ENCODE measurements around the gene LRFN3. TPM values are rescaled to one million over a fixed set of nuclear protein-coding genes. Genes with fewer than 3 reads are reported as not detected.
"Not testable (repeated sequence)": the region's sequence is repeated elsewhere in the genome, so short reads cannot be mapped to it uniquely, and the experiment has no call there.

The LRFN3 gene
- polyA plus RNA-seq, 3 donors, result 7.1 to 8.3 (median 7.4) TPM

DNA sequence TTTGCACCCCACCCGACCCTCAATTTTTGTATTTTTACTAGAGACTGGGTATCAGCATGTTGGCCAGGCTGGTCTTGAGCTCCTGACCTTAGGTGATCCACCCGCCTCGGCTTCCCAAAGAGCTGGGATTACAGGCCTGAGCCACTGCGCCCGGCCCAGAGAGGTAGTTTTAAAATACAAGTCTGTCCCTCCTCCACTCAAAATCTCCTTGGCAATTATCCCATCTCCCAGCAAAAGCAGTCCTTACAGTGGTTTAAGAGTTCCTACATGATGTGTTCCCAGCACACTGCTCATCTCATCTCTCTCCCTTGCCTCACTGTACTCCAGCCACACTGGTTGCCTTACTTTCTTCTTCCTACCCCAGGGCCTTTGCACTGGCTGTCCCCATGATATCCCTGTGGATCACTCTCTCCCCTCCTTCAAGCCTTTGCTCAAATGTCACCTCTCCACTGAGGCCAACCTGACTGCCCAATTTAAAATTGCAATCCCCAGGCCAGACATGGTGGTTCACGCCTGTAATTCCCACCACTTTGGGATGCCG lies 24.3 kb downstream of the LRFN3 start:
- DNase-seq (ENCODE audit: low read depth in 3 of 3, low spot score in 2 of 3), result no peak

DNA sequence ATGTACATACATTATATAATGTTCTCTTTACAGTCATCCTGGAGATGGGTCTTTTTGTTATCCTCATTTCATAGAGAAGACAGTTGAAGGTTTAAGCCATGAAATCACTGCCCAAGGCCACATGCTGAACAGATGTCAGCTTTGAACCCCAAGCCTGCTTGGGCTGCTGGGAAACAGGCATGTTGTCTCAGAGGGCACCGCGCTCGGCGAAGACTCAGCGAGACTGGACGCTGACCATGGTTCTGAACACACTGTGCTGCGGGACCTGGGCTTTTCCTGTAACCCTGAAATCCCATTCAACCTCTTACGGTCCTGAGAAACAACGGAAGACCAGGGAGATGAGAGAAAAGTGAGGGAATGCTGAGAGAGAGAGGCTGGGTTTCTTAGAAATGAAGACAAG lies 27.3 kb downstream of the LRFN3 start:
- DNase-seq (ENCODE audit: low read depth in 3 of 3, low spot score in 2 of 3), result peak; percentile 53 to 70 (median 64)

DNA sequence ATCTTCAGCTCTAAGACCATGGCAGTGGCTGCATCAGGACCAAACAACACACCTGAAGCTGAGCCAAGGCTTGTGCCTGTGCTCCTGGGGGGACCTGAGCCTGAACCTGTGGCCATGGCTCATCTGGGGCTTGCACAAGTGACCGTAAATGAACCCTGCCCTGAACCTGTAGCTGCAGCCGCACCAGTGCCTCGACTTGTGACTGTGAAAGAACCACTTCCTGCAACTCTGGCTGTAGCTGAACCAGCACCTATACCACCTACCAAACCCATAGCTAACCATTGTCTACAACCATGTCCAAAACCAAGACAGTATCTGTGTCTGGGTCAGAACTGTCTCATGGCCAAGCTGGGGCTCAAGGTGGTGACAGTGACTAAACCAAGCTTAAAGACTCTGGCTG lies 30.6 kb downstream of the LRFN3 start:
- DNase-seq (ENCODE audit: low read depth in 3 of 3, low spot score in 2 of 3), result no peak

DNA sequence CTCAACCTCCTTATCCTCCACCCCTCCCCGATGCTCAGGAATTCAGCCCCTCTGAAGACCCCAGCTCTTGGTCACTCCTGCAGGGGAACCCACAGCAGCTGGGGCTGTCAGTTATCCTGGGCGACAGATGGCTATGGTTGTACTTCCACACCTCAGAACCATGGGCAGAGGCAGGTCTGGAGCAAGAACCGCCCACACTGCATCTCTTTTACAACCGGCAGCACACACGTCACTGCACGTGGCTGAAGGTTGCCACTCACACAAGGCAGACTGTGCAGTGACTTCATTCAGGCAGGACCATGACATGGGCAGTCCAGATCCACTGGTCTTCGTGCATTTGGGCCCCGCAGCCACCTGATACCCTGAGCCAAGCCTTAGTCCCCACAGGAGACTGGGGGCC lies 37.3 kb downstream of the LRFN3 start:
- no peak for DNase-seq (ENCODE audit: low read depth in 3 of 3, low spot score in 2 of 3)

DNA sequence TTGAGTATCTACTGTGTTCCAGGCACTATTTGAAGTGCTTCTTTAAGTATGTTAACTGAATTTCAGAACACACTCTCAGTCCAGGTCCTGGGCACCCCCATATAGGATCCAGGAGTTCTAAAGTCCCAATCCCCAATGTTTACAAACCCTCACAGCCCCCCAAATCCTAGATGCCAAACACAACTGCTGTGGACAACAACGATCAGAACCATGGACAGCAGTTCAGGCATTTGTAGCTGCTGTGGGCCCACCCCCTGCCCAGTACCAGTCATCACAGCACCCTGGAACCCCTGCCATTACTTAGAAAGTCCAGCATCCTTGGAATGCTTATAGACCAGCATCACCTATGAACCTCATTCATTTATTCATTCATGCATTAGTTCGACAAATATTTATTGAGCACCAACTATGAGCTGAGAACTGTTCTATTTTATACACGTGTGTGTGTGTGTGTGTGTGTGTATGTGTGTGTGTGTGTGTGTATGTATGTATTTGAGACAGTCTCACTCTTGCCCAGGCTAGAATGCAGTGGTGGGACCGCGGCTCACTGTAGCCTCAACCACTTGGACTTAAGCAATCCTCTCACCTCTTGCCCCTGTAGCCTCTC lies 39.5 kb downstream of the LRFN3 start:
- DNase-seq (ENCODE audit: low read depth in 3 of 3, low spot score in 2 of 3), result no peak

DNA sequence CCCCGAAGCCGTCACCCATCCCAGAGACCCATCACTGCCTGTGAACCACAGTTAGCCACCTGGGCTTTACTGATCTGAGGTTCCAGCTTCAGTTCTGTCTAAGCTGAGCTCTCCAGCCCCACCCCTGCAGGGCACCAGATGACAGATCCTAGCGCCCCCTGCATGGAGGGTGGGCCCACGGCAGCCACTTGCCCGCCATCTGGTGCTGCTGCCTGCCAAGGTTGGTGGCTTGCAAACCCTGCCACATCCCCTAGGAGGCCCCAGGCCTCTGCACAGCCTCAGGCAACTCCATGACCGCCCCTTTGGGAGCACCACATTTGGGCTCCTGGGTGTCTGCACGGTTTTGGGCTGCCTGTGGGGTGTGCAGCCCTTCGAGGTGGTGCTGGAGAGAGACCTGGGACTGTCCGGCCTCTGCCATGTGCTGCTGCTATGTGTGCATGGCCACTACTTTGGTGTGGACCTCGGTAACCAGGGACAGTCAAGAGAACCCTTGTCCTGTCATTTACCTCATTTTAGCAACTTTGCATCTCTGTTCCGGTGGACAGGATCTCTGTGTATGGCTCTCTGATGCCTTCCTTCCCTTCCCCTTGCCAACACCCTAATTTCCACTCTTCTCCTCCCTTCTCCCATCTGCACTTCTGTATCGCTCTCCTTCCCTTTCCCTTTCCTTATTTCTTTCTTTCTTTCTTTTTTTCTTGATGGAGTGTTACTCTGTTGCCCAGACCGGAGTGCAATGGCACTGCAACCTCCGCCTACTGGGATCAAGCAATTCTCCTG lies 41.5 kb downstream of the LRFN3 start:
- DNase-seq (ENCODE audit: low read depth in 3 of 3, low spot score in 2 of 3), result no peak

DNA sequence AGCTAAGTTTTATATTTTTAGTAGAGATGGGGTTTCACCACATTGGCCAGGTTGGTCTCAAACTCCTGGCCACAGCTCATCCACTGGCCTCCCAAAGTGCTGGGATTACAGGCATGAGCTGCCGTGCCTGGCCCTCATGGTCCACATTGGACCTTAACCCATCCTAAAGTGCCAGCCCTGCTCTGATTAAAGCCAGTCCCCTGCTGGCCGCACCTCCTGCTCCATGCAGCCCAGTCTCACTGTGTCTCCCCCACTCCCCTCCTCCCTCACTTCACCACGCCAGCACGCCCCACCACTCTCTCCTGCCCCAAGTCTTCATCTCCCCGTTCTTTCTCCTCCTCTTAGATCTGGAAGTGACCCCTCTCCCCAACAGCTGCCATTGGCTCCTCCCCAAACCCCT lies 42.1 kb downstream of the LRFN3 start:
- DNase-seq (ENCODE audit: low read depth in 3 of 3, low spot score in 2 of 3), result no peak

DNA sequence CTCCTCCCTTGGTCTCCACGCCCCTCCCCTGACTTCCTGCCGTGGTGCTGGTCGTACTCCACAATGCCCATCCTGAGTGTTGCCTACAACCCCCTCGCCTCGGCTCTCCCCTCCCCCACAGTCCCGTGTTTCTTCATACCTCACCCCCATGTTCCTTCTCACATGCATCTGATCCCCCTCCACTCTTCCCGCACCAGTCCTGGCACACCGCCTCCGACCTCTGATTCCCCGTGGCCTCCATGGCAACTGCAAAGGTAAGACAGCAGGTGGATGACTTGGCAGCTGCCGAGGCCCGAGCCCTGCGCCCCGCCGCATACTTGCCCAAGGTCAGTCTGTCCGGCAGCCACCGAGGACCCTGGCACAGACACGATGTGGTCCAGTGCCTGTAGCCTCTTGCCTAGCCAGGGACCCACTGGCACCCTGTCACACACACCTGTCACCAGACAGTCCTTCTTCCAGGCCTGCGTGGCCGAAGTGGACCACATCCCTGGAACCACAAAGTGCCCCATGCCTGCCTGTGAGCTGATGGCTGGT lies 42.7 kb downstream of the LRFN3 start:
- no peak for DNase-seq (ENCODE audit: low read depth in 3 of 3, low spot score in 2 of 3)

DNA sequence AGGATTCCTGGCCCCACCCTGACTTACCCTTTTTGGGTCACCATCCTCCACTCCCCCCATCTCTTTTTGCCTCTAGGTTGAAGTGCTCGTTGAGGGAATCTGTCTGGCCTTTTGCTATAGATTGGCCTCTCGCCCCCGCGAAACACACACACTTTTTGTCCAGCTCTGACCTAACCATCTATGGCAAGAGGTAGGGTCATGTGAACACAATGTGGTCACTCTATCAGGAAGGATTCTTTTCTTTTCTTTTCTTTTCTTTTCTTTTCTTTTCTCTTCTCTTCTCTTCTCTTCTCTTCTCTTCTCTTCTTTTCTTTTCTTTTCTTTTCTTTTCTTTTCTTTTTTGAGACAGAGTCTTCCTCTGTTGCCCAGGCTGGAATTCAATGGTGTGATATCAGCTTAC lies 44.8 kb downstream of the LRFN3 start:
- not testable (repeated sequence) for DNase-seq (ENCODE audit: low read depth in 3 of 3, low spot score in 2 of 3)

DNA sequence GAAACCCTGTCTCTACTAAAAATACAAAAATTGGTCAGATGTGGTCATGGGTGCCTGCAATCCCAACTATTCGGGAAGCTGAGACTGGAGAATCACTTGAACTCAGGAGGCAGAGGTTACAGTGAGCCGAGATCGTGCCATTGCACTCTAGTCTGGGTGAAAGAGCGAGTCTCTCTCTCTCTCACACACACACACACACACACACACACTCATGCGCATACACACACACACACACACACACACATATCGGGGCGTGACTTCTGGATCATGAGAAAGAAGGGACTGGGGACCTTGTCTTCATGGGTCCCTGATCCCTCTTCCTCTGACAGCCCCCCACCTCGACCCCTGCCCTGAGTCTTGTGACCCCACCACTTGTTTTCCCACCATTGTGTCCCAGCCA lies 47.0 kb downstream of the LRFN3 start:
- no peak for DNase-seq (ENCODE audit: low read depth in 3 of 3, low spot score in 2 of 3)

DNA sequence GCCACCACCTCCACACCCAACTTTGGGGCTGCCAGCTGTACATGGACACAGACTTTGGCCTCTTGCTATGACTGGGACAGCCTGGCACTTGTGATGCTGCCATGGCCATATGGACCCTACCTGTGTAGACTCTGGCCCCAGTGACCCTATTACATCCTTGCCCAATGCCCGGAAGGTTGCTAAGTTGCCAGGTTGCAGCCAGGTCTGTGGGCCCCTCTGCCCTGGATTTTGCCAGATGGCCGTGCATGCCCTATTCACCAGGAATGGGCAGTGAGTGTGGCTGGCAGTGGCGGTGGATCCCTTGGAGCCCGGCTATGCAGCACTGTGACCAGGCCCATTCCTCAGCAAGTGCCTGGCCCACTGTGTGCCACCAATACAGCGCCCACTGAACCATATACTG lies 49.9 kb downstream of the LRFN3 start:
- no peak for DNase-seq (ENCODE audit: low read depth in 3 of 3, low spot score in 2 of 3)

DNA sequence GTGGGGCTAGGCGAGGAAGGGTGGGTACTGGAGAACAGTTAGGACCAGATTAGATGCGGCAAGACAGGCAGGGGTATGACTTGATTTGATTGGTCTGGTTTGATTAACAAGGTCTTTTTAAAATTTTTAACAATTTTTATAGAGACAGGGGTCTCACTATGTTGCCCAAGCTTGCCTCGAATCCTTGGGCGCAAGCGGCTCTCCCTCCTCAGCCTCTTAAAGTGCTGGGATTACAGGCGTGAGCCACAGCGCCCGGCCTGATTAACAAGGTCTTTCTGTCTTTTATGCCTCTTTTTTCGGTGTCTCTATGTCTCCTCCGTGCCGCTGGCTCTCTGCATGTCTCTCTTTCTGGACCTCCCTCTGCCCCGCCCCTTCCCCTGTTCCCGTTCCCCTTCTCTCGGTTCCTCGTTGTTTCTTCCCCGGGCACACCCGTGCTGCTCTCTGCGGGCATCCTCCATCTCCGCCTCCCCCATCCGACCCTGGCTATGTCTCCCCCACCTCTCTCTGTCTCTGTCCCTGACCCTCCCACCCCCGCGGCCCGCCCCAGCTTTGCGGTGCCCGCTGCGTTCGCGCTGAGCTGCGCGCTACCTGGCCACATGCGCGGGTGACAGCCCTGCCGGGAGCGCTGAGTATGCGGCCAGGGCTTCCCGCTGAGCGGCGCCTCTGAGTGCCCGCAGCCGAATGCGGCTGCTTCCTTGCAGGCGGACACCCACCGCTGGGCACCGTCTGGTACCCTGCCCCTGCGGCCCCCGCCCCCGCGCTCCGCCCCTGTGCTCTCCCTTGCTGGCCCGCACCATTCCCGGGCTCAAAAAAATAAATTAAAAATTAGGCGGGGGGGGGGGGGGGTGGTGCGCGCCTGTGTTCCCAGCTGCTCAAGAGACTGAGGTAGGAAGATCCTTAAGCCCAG lies 50.7 kb downstream of the LRFN3 start:
- DNase-seq (ENCODE audit: low read depth in 3 of 3, low spot score in 2 of 3), result no peak

DNA sequence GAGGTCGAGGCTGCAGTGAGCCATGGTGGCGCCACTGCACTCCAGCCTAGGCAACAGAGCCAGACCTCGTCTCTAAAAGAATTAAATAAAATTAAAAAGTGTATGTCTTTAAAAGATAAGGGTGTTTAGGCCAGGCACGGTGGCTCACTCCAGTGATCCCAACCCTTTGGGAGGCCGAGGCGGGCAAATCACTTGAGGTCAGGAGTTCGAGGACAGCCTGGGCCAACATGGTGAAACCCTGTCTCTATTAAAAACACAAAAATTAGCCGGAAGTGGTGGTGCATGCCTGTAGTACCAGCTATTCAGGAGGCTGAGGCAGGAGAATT lies 51.4 kb downstream of the LRFN3 start:
- no peak for DNase-seq (ENCODE audit: low read depth in 3 of 3, low spot score in 2 of 3)

DNA sequence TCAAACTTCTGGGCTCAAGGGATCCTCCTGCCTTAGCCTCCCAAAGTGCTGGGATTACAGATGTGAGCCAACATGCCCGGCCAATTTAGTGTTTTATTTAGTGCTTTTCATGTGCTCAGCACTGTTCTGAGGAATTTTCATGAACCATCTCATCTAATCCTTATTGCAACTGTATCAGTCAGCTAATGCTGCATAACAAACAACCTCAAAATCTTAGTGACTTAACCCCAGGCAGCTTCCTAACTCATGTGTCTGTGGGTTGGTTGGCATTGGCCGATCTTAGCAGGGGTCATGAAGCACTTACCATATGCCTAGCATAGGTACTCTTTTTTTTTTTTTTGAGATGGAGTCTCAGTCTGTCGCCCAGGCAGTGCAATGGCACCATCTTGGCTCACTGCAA lies 52.6 kb downstream of the LRFN3 start:
- no peak for DNase-seq (ENCODE audit: low read depth in 3 of 3, low spot score in 2 of 3)

DNA sequence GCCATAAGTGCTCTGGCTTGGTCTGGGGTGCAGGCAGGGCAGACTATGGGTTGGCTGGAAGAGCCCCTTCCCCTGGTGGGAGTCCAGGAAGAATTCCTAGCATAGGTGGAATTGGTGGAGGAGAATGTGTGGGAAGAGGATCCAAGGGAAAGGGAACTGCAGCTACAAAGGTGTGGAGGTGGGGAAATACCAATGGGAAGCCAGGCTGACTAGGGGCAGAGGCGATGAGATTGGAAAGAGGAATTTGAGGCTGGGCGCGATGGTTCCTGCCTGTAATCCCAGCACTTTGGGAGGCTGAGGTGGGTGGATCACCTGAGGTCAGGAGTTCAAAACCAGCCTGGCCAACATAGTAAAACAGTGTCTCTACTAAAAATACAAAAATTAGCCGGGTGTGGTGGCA lies 54.0 kb downstream of the LRFN3 start:
- DNase-seq (ENCODE audit: low read depth in 3 of 3, low spot score in 2 of 3), result no peak

DNA sequence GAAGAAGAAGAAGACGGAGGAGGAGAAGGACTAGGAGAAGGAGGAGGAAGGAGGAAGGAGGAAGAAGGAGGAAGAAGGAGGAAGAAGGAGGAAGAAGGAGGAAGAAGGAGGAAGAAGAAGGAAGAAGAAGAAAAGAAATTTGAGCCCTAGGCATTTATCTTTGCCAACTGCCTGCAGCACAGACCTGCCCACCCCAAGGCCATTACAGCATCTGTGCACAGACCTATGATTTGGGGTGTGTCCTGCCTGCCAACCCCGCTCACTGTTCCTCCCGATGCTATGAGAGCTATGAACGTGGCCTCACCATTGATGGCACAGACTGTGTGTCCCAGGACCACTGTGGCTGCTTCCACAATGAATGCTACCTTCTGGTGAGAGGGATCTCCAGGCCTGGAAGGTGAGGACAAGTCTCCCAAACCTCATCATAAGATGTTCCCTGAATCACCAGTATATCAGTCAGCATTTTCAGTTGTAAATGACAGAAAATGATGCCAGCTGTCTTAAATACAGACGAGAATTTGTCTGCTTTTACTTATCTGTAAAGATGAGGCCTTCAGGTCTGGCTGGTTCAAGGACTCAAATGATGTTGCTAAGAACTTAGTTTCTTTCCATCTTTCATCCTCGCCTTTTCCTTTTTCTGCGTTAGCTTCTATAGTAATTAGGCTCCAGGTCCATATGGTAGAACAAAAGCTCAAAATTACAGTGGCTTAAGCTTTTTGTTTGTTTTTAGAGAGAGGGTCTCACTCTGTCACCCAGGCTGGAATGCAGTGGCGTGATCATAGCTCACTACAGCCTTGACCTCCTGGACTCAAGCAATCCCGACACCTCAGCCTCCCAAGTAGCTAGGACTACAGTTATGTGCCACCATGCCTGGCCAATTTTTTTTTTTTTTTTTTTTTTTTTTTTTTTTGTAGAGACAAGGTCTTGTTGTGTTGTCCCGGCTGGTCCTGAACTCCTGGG lies 54.9 kb downstream of the LRFN3 start:
- DNase-seq (ENCODE audit: low read depth in 3 of 3, low spot score in 2 of 3), result no peak

DNA sequence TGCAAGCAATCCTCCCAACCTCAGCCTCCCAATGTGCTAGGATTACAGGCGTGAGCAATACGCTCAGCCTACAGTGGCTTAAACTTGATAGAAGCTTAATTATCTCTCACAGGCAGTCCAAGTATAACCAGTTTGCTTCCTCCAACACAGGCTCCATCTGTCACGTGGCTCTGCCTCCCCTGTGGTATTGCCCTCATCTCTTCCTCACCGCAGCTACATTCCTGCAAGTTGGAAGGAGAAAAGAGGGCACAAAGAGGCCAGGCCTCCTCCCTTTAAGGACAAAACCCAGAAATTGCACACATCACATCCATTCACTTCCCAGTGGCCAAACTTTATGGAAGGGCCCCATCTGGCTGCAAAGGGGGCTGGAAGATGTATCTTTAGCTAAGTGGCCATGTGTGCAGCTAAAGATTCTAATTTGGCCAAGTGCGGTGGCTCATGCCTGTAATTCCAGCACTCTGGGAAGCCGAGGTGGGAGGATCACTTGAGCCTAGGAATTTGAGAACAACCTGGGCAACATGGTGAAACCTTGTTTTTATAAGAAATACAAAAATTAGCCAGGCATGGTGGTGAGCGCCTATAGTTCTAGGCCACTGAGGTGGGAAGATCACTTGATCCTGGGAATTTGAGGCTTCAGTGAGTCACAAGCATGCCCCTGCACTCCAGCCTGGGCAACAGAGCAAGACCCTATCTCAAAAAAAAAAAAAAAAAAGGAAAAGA lies 55.7 kb downstream of the LRFN3 start:
- DNase-seq (ENCODE audit: low read depth in 3 of 3, low spot score in 2 of 3), result no peak

DNA sequence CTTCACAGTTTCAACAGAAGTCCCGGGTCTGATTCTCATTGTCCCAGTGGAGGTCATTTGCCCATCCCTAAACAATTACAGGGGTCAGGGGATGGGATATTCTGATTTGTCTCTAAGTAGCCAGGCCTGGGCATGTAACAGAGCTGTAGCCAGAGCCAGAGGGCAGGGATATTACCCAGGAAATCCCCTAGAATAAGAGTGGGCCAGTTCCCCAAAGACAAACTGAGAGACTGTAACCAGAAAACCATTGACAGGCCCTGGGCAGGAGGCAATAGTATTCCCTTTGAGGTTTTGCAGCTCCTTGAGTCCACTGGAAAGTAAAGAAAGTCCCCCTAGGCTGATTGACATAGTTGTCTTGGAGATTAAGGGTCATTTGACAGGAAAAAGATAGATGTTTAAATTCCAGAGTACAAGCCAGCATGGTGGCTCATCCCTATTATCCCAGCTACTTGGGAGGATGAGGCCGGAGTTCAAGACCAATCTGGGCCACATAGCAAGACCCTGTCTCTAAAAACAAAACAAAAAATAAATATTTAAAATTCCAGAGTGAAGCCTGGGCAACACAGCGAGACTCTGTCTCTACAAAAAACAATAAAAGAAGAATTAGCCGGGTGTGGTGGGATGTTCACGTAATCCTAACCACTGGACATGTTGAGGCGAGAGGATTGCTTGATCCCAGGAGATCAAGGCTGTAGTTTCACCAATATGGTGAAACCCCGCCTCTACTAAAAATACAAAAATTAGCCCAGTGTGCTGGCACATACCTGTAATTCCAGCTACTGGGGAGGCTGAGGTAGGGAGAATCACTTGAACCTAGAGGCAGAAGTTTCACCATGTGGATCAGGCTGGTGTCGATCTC lies 57.0 kb downstream of the LRFN3 start:
- no peak for DNase-seq (ENCODE audit: low read depth in 3 of 3, low spot score in 2 of 3)

All from right renal cortex interstitium (tissue), 3 donors.